ENCODE results near the gene WNK2.

The WNK2 gene

DNA sequence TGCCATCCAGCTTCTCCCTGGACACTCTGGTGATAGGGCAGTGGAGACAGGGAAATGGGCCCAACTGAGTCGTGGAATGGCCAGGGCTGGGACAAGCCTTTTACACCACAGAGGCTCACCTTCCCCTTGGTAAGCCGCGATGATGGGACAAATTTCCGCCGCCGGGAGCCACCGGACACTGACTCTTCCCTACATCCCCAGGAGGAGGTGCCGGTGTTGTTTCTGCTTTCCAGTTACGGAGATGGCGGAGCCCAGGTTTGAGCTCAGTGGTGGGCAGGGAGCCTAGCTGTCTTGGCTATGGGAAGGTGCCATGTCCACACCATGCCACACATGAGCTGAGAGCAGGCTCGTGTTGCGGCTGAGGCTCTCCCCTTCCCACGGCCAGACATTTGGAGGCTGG is 19.9 kb upstream of the WNK2 start:
- DNase-seq = no peak

DNA sequence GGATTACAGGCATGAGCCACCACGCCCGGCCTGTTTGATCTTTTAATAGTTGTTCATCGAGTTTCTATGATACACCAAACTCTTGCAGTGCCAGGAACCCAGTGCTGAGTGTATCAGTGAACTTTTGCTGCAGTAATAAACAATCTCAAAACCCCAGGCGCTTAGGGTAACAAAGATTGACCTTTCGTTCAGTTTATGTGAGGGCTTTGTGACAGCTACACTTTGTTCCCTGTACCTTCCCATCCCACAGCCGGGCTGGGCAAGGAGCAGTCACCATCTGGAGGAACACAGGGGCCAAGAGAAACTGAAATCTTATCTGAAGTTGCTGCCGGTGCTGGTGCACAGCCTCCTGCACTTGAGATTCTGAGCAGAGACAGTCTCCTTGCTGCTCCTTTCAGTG is 17.2 kb upstream of the WNK2 start:
- no peak for DNase-seq

DNA sequence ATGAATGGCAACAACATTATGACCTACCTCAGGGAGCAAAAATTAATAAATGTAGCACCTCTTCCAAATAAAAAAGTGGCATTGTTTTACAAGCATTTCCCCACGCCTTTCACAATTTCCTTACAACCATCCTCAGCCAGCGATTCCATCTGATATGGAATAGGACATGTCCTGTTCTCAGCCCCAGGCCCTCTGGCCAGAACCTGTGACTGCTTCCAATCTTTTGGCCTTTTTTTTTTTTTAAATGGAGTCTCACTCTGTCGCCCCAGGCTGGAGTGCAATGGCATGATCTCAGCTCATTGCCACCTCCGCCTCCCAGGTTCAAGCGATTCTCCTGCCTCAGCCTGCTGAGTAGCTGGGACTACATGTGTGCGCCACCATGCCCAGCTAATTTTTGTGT is 16.8 kb upstream of the WNK2 start:
- DNase-seq = no peak

DNA sequence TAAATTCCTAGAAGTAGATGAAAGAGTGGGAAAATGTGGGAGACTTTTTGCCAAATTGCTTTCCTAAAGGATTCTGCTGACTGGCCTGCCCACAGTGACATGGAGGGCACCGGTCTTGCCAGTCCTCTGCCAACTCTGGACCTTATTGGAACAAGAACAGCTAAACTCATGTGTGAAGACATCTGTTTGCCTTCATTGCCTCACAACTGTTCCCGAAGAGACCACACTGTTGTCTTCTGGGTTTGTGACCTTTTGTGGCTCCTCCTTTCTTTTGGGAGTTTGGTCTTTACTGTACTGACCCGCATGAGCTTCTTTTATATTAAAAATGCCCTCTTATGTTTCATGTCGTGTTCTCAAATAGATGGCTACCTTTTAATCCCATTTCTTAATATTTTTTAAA is 16.1 kb upstream of the WNK2 start:
- no peak for DNase-seq

DNA sequence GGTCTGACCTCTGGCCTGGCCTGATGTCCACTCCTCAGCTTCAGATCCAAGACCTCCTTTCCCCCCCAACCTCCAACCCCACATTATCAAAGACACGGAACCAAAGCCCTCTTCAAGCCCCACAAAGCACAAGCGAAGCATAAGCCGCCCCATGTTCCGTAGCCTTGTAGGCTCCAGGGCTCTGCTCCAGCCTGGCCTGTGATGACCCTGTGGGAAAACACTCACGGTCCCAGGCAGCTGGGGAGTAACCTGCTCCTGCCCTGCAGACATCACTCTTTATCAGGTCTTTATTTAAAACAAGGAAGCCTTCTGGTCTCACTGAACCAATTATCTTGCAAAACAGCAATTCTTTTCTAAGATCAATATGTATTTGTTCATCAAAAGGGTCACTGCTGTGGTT is 15.4 kb upstream of the WNK2 start:
- no peak for DNase-seq

DNA sequence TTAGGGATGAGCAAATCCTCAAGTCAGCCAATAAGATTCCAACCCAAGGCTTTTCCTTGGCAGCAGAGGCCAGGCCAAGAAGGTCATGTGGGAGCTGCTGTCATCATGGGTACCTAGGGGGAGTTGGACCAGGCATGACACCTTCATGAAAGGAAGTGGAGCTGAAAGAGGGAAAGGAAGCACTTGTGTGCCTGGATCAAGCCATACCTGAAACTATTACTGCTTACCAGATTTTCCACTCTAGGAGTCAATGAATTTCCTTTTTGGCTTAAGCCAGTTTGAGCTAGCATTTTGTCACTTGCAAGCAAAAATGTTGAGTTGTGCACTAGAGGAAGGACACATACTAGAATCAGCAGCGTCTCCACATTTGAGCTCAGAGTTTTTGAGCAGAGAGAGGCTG is 14.5 kb upstream of the WNK2 start:
- DNase-seq = no peak

DNA sequence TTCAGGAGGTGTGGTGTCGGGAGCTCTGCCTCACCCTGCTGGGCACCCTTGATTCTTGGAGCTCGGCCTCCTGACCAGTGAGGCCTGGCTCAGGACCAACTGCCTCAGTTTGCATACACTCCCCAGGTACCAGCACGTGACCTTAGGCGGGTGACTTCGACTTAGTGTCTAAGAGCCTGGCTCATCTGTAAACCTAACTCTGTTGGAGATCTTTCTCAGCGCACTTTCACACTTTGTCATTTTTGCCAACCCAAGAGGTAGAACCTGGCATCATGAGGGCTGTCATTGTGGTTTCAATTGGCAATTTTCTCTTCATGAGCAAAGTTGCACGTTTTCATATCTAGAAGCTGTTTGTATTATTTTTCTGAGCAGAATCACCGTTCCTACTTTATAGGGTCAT is 13.4 kb upstream of the WNK2 start:
- no peak for DNase-seq

DNA sequence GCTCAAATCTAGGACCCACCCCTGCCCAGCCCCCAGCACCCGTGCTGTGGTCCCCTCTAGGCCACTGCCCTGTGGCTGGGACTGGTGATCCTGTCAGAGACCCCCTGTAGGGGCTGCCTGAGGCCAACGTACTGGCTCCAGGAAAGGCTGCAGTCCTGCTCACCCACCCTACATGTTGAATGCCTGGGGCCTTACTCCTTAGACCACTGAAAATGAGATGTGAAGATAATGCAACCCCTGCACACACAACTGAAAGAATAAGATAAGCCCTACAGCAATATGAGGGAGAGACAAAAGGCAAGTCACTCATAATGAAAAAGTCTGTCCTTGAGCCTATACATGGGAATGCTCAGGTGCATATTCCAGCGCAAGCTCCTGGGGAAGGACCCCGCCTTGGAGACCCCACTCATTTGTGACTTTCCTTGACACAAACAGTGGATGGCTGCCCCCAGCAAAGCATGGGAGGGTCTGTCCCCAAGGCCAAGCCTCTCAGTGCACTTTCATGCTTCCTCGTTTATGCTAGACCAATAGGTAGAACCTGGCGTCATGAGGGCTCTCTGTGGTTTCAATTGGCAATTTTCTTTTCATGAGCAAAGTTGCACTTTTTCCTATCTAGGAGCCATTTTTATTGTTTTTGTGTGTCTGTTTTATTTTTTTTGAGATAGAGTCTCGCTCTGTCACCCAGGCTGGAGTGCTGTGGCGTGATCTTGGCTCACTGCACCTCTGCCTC is 12.5 kb upstream of the WNK2 start:
- DNase-seq = no peak

DNA sequence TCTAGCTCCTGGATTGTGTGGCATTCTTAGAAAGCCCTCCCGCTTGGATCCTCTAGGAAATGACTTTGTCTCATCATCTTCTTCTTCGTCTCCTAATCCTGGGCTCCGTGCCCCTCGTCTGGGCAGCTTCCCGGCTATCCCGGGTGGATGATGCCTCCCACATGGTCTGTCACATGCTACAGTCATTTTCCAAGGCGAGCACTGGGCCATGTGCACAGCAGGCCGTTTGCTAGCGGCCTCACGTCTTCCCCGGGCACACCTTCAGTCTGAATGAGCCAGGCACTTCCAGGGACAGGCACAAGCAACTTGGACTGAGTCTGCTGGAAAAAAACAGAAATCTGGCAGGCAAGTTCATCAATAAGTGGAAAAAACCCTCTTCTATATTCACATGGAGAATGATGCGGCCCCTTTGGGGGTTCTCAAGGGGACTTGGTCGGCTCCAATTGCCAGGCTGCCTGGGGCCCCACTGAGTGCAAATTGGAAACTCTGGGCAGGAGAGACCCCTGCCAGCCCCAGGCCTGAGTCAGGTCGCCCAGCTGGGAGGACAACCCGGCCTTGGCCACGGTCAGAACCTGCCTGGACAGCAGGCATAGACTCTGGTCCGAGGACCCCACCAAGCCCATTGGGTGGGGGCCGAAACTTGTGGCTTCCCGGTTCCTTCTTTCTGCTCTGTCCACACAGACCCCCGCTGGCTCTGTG is 11.1 kb upstream of the WNK2 start:
- no peak for DNase-seq

DNA sequence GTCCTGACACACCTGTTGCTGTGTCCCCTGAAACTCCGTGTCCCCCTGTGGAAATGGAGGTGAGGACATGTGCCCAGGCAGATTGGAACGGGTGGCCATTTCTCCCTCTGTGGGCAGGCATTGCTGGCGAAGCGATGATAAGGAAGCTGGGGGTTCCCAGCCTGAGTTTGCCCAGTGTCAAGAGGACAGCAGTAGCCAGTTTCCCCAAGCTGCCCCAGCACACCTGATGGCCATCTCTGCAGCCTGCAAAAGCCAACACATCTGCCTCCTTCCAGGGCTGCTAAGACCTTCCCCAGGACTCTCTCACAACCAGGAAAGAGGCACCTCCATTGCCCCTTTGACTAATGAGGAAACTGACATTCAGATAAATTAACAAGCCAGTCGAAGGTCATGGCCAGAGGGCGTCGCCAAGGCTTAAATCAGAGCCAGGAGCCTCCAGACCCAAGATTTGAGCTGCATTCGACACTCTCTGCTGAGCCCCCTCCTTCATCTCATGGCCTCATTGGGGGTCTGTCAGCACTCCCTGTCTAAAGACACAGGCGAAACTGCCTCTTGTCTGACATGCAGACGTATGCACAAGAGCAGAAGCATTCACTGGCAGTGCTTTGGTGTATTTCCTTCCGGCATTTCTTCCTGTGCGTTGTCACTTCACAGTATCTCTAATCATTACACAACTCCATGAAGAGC is 10.4 kb upstream of the WNK2 start:
- DNase-seq = no peak

DNA sequence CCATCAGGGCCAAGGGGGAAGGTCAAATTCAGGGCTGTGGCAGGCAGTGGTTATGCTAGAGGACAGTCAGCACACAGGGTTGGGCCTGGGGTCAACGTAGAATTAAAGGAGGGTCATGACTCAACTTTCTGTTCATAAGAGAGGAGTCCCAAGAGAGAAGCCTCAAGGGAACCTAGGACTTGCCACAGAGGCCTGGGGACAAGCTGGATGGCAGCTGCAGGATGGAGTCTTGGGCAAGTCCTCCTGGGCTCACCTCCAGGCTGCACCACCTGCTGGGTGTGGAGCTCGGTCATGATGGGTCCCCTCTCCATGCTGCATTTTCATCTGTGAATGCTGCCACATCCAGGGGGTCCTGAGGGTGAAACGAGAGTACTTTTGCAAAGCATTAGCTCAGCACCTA is 9.0 kb upstream of the WNK2 start:
- no peak for DNase-seq

DNA sequence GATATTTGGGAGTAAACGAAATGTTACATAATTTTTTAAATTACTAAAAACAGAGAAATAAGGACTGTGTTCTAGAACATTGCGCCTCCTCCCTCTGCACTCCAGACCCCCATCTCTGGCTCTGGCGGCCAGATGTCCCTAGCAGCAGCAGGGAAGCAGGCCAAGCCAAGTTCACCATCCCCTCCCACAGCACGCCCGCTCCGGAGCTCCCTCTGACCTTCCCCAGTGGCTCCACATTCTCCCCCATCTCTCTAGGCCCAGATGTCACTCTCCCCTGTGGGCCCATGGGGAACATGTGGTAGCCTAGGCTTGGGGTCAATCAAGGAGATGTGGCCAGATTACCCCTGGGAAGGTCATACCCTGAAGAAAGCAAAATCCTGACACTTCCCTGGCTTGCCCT is 6.3 kb upstream of the WNK2 start:
- DNase-seq = no peak

DNA sequence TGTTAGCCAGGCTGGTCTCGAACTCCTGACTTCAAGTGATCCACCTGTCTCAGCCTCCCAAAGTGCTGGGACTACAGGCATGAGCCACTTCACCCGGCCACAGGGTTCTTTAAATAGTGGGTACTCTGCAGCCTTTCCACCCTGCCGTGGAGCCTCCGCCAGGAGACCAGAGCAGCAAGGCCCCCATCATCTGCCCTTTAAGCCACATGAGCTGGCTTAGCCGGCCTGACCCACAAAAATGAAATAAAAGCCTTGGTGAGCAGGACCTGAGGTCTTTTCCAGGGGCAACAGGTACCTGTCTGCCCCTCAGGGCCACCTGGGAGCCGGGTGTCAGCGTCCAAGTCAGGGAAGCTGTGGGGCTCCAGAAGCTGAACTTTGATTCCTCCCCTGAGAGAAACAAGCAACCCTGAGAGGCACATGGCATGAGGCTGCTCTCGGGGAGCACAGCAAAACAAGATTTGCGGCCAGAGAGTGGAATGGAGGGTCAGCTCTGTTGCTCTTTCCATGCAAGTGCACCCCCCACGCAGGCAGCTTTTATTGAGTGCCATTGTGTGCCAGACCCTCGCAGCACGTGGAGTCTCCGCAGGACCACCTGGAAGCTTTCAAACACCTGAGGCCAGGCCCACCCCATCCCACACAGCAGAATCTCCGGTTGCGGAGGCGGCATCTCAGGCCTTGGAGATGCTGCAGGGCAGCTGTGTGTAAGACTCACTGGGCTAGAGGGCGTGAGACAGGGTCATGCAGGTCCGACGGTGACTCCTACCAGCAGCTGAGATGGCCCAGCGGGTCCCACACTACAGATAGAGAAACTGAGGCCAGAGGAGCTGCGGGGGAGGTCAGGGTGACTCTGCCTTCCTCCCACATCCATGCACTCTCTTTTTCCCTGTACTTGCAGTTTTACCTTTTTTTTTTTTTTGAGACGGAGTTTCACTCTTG is 4.8 kb upstream of the WNK2 start:
- DNase-seq = no peak

DNA sequence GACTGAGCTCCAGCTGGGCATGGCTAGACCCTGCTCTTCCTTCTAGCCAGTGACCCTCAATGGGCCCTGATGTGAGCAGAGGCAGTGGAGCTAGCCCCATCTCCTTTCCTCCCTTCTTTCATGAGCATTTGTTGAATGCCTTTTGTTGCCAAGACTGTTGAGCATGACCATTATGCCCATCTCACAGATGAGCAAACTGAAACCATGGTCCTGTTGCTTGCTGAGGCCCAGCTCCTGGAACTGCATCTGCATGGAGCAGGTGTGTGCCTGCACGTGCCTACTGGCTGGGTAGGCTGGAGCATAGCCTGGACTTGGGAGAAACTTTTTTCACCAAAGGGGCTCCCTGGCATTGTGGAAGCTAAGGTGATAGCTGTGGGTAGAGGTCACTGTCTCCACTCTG is 3.0 kb upstream of the WNK2 start:
- no peak for DNase-seq

DNA sequence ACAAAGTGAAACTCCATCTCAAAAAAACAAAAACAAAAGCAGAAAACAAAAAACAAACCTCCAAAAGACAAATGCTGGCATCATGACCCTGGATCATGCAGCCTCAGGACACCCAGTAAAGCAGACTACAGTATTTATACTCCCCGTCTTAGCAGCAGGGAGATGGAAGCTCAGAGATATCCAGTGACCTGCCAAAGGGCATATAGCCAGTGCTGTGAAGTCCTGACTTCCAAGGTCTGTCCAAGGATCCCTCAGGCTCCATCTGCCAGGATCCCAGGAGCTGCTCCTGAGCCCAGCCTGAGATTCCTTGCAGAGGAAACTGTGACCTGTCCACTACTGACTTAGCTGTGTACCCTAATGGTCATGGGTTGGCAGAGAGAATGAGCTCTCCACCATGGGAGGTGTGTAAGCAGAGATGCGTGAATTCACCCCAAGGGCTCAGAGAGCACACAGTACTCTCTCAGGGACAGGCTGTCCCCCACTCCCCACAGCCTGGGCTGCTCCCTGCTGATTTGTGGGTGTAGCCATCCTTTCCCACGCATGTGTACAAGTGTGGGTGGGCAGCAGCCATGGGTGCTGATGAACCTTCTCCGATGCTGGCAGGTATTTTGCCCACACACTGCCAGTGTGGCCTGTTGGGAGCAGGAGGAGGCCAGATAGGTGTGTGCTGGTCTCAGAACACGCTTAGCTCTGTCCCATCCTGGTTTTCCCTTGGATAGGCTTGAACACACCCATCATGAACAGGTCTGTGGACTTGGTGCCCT is 2.1 kb upstream of the WNK2 start:
- no peak for DNase-seq

DNA sequence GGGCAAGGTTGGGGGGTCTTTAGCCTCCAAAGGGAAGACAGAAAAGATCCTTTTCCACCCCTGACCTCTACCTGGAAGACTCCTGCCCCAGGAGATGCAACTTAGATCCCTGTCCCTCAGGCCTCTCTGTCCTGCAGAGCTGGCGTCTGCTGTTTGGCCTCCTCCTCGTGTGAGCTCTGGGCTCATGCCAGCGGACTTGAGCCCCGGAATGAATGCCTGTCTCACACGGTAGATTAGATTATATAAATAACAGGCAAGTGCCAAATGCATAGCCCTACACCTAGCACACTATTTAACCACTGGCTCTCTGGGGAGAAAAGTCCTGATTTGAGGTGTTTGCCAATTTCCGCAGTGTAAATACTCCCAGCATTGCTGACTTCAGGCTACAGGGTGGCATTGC is 1.4 kb upstream of the WNK2 start:
- DNase-seq = no peak

DNA sequence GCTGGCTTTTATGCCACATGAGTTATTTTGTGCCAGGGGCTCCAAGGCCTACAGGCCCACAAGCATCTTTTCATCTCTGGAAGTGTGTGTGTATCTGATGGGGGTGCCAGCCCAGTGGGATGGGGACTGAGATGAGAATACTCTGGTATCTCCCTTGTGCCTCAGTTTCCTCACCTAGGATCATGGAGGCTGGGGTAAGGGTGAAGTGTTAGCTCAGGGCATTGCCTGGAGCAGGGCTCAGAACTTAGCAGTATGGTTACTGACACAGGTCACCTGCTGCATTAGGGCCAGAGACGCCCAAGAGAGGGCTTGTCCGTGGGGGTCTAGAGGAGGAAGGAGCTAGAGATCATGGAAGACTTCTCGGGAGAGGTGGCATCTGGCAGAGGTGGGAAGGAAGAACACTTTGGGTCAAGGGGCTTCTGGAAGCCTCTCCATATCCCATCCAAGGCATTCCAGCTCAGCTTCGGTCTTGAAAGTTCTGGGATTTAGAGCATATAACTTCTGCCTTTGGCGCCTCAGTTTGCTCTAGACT is 742 bp upstream of the WNK2 start:
- no peak for DNase-seq

DNA sequence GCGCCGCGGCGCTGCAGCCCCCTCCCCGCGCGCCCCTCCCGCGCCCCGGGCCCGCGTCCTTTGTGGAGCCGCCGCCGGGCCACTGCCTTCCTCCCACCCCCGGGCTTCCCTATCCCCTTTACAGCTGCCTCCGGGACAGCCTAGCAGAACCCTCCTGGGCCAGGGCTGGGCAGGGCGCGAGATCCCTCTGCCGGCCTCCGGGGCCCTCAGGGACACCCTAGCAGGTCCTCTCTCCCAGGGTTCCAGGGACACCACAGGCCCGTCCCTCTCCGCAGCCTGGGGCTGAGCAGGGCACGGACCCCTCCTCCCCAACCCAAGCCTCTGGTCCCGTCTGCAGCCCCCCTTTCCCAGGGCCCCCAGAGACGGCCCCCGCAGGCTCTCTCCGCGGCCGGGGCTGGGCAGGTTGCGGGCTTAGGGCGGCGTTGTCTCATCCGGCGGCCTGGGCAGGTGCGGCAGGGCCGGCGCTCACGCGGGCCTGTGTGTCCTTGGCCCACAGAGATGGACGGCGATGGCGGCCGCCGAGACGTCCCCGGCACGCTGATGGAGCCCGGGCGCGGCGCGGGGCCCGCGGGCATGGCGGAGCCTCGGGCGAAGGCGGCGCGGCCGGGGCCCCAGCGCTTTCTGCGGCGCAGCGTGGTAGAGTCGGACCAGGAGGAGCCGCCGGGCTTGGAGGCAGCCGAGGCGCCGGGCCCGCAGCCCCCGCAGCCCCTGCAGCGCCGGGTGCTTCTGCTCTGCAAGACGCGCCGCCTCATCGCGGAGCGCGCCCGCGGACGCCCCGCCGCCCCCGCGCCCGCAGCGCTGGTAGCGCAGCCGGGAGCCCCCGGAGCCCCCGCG is 710 bp downstream of the WNK2 start:
- no peak for DNase-seq

DNA sequence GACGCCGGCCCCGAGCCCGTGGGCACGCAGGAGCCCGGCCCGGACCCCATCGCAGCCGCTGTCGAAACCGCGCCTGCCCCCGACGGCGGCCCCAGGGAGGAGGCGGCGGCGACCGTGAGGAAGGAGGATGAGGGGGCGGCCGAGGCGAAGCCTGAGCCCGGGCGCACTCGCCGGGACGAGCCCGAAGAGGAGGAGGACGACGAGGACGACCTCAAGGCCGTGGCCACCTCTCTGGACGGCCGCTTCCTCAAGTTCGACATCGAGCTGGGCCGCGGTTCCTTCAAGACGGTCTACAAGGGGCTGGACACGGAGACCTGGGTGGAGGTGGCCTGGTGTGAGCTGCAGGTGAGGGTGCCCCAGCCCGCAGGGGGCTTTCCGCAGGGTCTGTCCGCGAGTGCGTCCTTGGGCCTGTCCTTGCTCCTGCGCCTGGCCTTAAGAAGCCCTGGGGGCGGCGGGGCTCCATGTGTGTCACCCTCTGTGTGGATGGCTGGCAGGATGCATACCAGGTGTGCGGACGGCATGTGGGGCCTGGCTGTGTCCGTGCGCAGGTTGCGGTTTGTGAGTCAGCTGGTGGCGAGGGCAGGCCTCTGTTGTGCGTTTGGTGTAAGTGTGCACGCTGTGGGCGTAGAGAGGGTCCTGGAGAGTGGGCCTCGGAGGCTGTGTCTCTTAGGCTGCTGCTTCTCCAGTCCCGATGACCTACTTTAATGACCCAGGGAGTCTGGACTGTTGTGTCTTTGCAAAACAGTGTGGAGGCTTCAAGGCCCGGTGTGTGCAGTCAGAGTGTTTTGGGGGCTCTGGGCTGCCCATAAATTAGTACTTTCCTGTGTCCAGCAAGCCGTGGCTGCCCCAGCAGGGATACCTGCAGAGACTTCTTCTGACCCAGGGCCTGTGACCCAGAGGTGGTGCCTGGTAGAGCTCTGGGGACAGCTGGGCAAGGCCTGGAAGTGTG is 1.6 kb downstream of the WNK2 start:
- DNase-seq = no peak

All from DMS79 (cell line).